A673 (cell line): ENCODE measurements around the gene CETP.

Experiments
- CTCF ChIP-seq: fragments of 300-800, 200-600 bp; sonication (generic); conservative IDR thresholded peaks from 2 replicates; pipeline ENCODE4 v1.5.1; 2017; ENCODE audit warnings: low read depth, mild to moderate bottlenecking, antibody characterized with exemption, low read length, moderate library complexity, mixed read lengths
- EZH2 ChIP-seq: fragments of 200-600 bp; sonication (generic); IDR thresholded peaks from 2 replicates; pipeline ENCODE4 v1.6.1; 2017; ENCODE audit warnings: borderline replicate concordance, low read depth, mild to moderate bottlenecking, mixed read lengths, antibody characterized with exemption, low read length; ENCODE audit not compliant: poor library complexity, severe bottlenecking

- TF ChIP-seq EZH2 = no peak
- no peak for TF ChIP-seq CTCF
Observed at GRCh38 chr16:57028086-57028485, 66.3 kb downstream of the CETP start.
